ENCODE measurements around the gene LRFN2.

LRFN2 gene

GRCh38 chr6:40450483-40450882, 136.7 kb downstream of the LRFN2 start:
- TF ChIP-seq ZFX (IDR thresholded peaks at IDR 0.05; ENCODE audit: borderline replicate concordance): no peak
- TF ChIP-seq, protein P1, sequence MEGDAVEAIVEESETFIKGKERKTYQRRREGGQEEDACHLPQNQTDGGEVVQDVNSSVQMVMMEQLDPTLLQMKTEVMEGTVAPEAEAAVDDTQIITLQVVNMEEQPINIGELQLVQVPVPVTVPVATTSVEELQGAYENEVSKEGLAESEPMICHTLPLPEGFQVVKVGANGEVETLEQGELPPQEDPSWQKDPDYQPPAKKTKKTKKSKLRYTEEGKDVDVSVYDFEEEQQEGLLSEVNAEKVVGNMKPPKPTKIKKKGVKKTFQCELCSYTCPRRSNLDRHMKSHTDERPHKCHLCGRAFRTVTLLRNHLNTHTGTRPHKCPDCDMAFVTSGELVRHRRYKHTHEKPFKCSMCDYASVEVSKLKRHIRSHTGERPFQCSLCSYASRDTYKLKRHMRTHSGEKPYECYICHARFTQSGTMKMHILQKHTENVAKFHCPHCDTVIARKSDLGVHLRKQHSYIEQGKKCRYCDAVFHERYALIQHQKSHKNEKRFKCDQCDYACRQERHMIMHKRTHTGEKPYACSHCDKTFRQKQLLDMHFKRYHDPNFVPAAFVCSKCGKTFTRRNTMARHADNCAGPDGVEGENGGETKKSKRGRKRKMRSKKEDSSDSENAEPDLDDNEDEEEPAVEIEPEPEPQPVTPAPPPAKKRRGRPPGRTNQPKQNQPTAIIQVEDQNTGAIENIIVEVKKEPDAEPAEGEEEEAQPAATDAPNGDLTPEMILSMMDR (IDR thresholded peaks at IDR 0.05): no peak
- no peak overlapping the region for H3K27ac ChIP-seq

DNA sequence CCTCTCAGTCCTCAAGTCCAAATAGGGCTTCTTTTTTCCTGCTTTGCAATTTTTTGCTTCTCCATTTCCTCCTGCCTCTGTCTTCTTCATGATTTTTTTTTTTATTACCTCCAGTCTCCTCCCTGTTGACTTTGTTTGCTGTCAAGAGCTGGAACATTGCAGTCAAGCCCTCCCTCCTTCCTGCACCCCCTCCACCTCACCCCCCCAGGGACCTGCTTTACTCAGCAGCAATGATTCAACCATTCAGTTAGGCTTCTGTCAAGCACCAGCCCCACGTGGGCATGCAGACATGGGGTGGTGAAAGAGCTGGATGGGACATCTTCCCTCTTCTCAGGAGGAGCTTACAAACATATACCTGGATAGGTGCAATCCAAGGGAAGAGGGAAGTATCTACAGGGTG, 142.4 kb downstream of the LRFN2 start:
- no peak overlapping the region for H3K27ac ChIP-seq
- TF ChIP-seq, protein P1 (IDR thresholded peaks at IDR 0.05): no peak
- TF ChIP-seq ZFX (IDR thresholded peaks at IDR 0.05; ENCODE audit: borderline replicate concordance): no peak

GRCh38 chr6:40444312-40444711, 142.9 kb downstream of the LRFN2 start:
- H3K27ac ChIP-seq: no peak overlapping the region
- no peak for TF ChIP-seq ZFX (IDR thresholded peaks at IDR 0.05; ENCODE audit: borderline replicate concordance)
- TF ChIP-seq, protein P1 (IDR thresholded peaks at IDR 0.05): no peak

GRCh38 chr6:40443842-40444241, 143.3 kb downstream of the LRFN2 start:
- no peak overlapping the region for H3K27ac ChIP-seq
- no peak for TF ChIP-seq ZFX (IDR thresholded peaks at IDR 0.05; ENCODE audit: borderline replicate concordance)

GRCh38 chr6:40442591-40442990, 144.6 kb downstream of the LRFN2 start:
- no peak overlapping the region for H3K27ac ChIP-seq
- TF ChIP-seq, protein P1 (IDR thresholded peaks at IDR 0.05): no peak
- TF ChIP-seq ZFX (IDR thresholded peaks at IDR 0.05; ENCODE audit: borderline replicate concordance): no peak

- H3K27ac ChIP-seq: no peak overlapping the region
- no peak for TF ChIP-seq ZFX (IDR thresholded peaks at IDR 0.05; ENCODE audit: borderline replicate concordance)
- TF ChIP-seq, protein P1 (IDR thresholded peaks at IDR 0.05): no peak
These were observed 146.0 kb downstream of the LRFN2 start for GRCh38 chr6:40441150-40441549.

DNA sequence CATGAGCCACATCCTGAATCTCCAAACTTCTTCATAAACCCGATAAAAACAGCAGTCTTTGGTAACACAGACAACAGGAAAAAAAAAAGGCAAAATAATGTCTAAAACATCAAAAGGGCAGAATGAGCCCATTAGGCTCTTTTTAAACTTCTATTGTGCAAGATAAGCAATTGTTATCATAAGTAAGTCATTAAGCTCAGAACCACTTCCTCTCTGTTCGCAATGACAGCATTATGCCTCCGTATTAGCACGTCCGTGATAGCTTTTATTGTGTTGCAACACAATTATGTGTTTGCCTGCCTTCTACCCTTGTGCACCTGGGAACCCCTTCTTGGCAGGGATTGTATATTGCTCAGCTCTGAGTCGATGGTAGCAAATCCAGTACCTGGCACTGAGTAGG, 147.1 kb downstream of the LRFN2 start:
- no peak overlapping the region for H3K27ac ChIP-seq
- no peak for TF ChIP-seq ZFX (IDR thresholded peaks at IDR 0.05; ENCODE audit: borderline replicate concordance)
- TF ChIP-seq, protein P1 (IDR thresholded peaks at IDR 0.05): no peak

All from 22Rv1 (cell line).